H1 (cell line): ENCODE measurements around the gene GLO1. TPM values are rescaled to one million over a fixed set of nuclear protein-coding genes. Genes with fewer than 3 reads are reported as not detected.

Experiments used
- CTCF ChIA-PET: fragments of 300-600 bp; sonication (Branson Sonifier 250); formaldehyde crosslinking; loops from one replicate; lab custom pipeline; 2021; ENCODE audit not compliant: partially characterized antibody; lab: Charles Lee
- POLR2A ChIA-PET: fragments of 300-600 bp; sonication (Branson Sonifier 250); formaldehyde crosslinking; loops from one replicate; lab custom pipeline; 2021; ENCODE audit warnings: inconsistent platforms; ENCODE audit not compliant: partially characterized antibody; lab: Charles Lee
- DNase-seq, 2 experiments: peaks; one replicate each; pipeline versions ENCODE4 v3.0.0 to v3.0.0-alpha.2; 2010 to 2022; ENCODE audit warnings: low spot score in 2 of 2, low read depth in 1 of 2, mixed read lengths in 1 of 2
- FAIRE-seq: peaks from 2 replicates; lab custom pipeline; 2011; peaks lifted over from hg19 to GRCh38; lab: Jason Lieb, UNC
- H2AFZ ChIP-seq: 2 replicates; pipeline ENCODE4 v1.8.1; 2012; ENCODE audit warnings: low read length, inconsistent platforms
- H2AK5ac ChIP-seq: 2 replicates; pipeline ENCODE4 v1.6.1; 2013; ENCODE audit warnings: low read depth, low read length
- H2BK120ac ChIP-seq: replicated peaks from 2 replicates; pipeline ENCODE3; 2013; ENCODE audit warnings: low read depth, low read length, inconsistent platforms
- H2BK12ac ChIP-seq: 2 replicates; pipeline ENCODE4 v1.6.1; 2013; ENCODE audit warnings: low read depth, low read length
- H2BK15ac ChIP-seq: 2 replicates; pipeline ENCODE4 v1.6.1; 2013; ENCODE audit warnings: low read length
- H2BK20ac ChIP-seq: 2 replicates; pipeline ENCODE4 v1.6.1; 2013; ENCODE audit warnings: low read length
- H2BK5ac ChIP-seq: 2 replicates; pipeline ENCODE4 v1.6.1; 2013; ENCODE audit warnings: low read depth, low read length
- H3K14ac ChIP-seq: 2 replicates; pipeline ENCODE4 v1.6.1; 2013; ENCODE audit warnings: inconsistent platforms; ENCODE audit not compliant: insufficient read length
- H3K18ac ChIP-seq: 2 replicates; pipeline ENCODE4 v1.6.1; 2013; ENCODE audit warnings: low read length; ENCODE audit errors: extremely low read depth
- H3K23ac ChIP-seq: 2 replicates; pipeline ENCODE4 v1.6.1; 2013; ENCODE audit warnings: inconsistent platforms; ENCODE audit not compliant: insufficient read length
- H3K23me2 ChIP-seq: 2 replicates; pipeline ENCODE4 v1.6.1; 2013; ENCODE audit warnings: low read depth, low read length
- H3K27ac ChIP-seq: 2 replicates; pipeline ENCODE4 v1.6.1; 2011; ENCODE audit warnings: low read depth, low read length, inconsistent platforms
- H3K27me3 ChIP-seq, 4 experiments: replicated peaks in 1 of 4; 1 replicate in 1 of 4; 2 replicates in 3 of 4; pipeline versions ENCODE4 v1.6.1 to v1.8.1; 2011 to 2013; ENCODE audit warnings: low read length in 3 of 4, mild to moderate bottlenecking in 3 of 4, inconsistent platforms in 2 of 4, mixed read lengths in 2 of 4, moderate library complexity in 1 of 4; ENCODE audit not compliant: control insufficient read depth in 3 of 4, insufficient read depth in 3 of 4; ENCODE audit errors: extremely low read depth in 1 of 4
- H3K36me3 ChIP-seq, 4 experiments: 2 replicates each; pipeline versions ENCODE4 v1.6.1 to v1.8.1; 2011 to 2013; ENCODE audit warnings: mild to moderate bottlenecking in 4 of 4, low read length in 3 of 4, moderate library complexity in 2 of 4, control low read depth in 1 of 4, inconsistent platforms in 1 of 4; ENCODE audit not compliant: insufficient read depth in 4 of 4, control insufficient read depth in 2 of 4
- H3K4ac ChIP-seq: replicated peaks from 2 replicates; pipeline ENCODE3; 2013; ENCODE audit warnings: low read length, low read depth, mixed read lengths, inconsistent platforms; ENCODE audit not compliant: insufficient read length
- H3K4me1 ChIP-seq, 4 experiments: replicated peaks in 1 of 4; 1 replicate in 1 of 4; 2 replicates in 3 of 4; pipeline versions ENCODE4 v1.6.1 to v1.8.1; 2011 to 2013; ENCODE audit warnings: low read length in 3 of 4, inconsistent platforms in 2 of 4, mixed read lengths in 1 of 4; ENCODE audit not compliant: insufficient read depth in 4 of 4, control insufficient read depth in 3 of 4
- H3K4me2 ChIP-seq, 2 experiments: 2 replicates each; pipeline versions ENCODE4 v1.6.1 to v1.8.1; 2011 to 2013; ENCODE audit warnings: low read depth in 2 of 2, low read length in 2 of 2, control low read depth in 1 of 2, inconsistent platforms in 1 of 2, mild to moderate bottlenecking in 1 of 2; ENCODE audit not compliant: insufficient read depth in 1 of 2
- H3K4me3 ChIP-seq, 4 experiments: fragments of 200-600, 300-600 bp in 1 of 4; sonication (generic), shearing (Covaris generic), sonication (Bioruptor Twin) in 1 of 4; 2 replicates each; pipeline versions ENCODE4 v1.5.1 to v1.8.1; 2011 to 2016; ENCODE audit warnings: low read length in 4 of 4, low read depth in 3 of 4, control low read depth in 2 of 4, inconsistent platforms in 2 of 4, mild to moderate bottlenecking in 2 of 4, mixed read lengths in 1 of 4, moderate library complexity in 1 of 4; ENCODE audit not compliant: insufficient read depth in 2 of 4; ENCODE audit errors: extremely low read depth in 1 of 4
- H3K56ac ChIP-seq: replicated peaks from 2 replicates; pipeline ENCODE3; 2013; ENCODE audit warnings: low read depth, mild to moderate bottlenecking, mixed read lengths, low read length, inconsistent platforms; ENCODE audit not compliant: insufficient read length
- H3K79me1 ChIP-seq: 2 replicates; pipeline ENCODE4 v1.6.1; 2013; ENCODE audit warnings: low read depth, low read length, control low read depth
- H3K79me2 ChIP-seq, 2 experiments: 2 replicates each; pipeline versions ENCODE4 v1.6.1 to v1.8.1; 2012 to 2013; ENCODE audit warnings: low read length in 2 of 2, mild to moderate bottlenecking in 2 of 2, inconsistent platforms in 1 of 2; ENCODE audit not compliant: insufficient read depth in 2 of 2, control insufficient read depth in 1 of 2
- H3K9ac ChIP-seq, 4 experiments: replicated peaks in 1 of 4; 1 replicate in 1 of 4; 2 replicates in 3 of 4; pipeline versions ENCODE4 v1.6.1 to v1.8.1; 2011 to 2013; ENCODE audit warnings: low read depth in 3 of 4, low read length in 3 of 4, control low read depth in 2 of 4, mild to moderate bottlenecking in 2 of 4, moderate library complexity in 2 of 4, inconsistent platforms in 1 of 4; ENCODE audit errors: extremely low read depth in 1 of 4
- H3K9me3 ChIP-seq, 2 experiments: 2 replicates each; pipeline versions ENCODE4 v1.6.1 to v1.8.1; 2012 to 2013; ENCODE audit warnings: mild to moderate bottlenecking in 2 of 2, moderate library complexity in 2 of 2, control low read depth in 1 of 2, inconsistent platforms in 1 of 2, low read depth in 1 of 2, low read length in 1 of 2, mixed read lengths in 1 of 2; ENCODE audit not compliant: insufficient read depth in 2 of 2
- H4K20me1 ChIP-seq, 2 experiments: replicated peaks in 1 of 2; 2 replicates each; pipeline versions ENCODE3 to v1.8.1; 2011 to 2013; ENCODE audit warnings: inconsistent platforms in 2 of 2, low read length in 2 of 2, mild to moderate bottlenecking in 1 of 2; ENCODE audit not compliant: insufficient read depth in 2 of 2, control insufficient read depth in 1 of 2
- H4K5ac ChIP-seq: 2 replicates; pipeline ENCODE4 v1.6.1; 2013; ENCODE audit warnings: low read length, low read depth, mixed read lengths, inconsistent platforms; ENCODE audit not compliant: insufficient read length
- H4K8ac ChIP-seq: 2 replicates; pipeline ENCODE4 v1.8.0; 2013; ENCODE audit warnings: mild to moderate bottlenecking, moderate library complexity, low read length, inconsistent platforms; ENCODE audit not compliant: insufficient read depth; ENCODE audit errors: extremely low read depth
- H4K91ac ChIP-seq: replicated peaks from 2 replicates; pipeline ENCODE3; 2013; ENCODE audit warnings: low read length, mixed read lengths, inconsistent platforms; ENCODE audit not compliant: insufficient read length
- BACH1 ChIP-seq: IDR thresholded peaks from 2 replicates; pipeline ENCODE4 v1.6.1; 2012; ENCODE audit warnings: low read length, improper control_type of control experiment
- CTBP2 ChIP-seq: IDR thresholded peaks from 2 replicates; pipeline ENCODE4 v1.7.0; 2011; ENCODE audit warnings: borderline replicate concordance, mild to moderate bottlenecking, moderate library complexity, mixed read lengths, low read length; ENCODE audit not compliant: insufficient read depth, insufficient read length
- EZH2 ChIP-seq: fragments of 200-600 bp; sonication (generic); IDR thresholded peaks from 2 replicates; pipeline ENCODE4 v1.7.1; 2012; ENCODE audit warnings: low read depth, mild to moderate bottlenecking, moderate library complexity, low read length, inconsistent platforms; ENCODE audit not compliant: severe bottlenecking
- HDAC2 ChIP-seq, 2 experiments: fragments of 300-600 bp in 1 of 2; sonication (generic) in 1 of 2; IDR thresholded peaks; 2 replicates each; pipeline ENCODE4 v1.6.1; 2011 to 2012; ENCODE audit warnings: low read depth in 2 of 2, low read length in 2 of 2, mild to moderate bottlenecking in 2 of 2, moderate library complexity in 2 of 2, borderline replicate concordance in 1 of 2, inconsistent platforms in 1 of 2
- NRF1 ChIP-seq: IDR thresholded peaks from 2 replicates; pipeline ENCODE4 v1.6.1; 2011; ENCODE audit warnings: mild to moderate bottlenecking, low read depth, low read length, improper control_type of control experiment
- PHF8 ChIP-seq: fragments of 200-600 bp; sonication (generic); conservative IDR thresholded peaks from 2 replicates; pipeline ENCODE4 v1.7.1; 2012; ENCODE audit warnings: low read depth, mild to moderate bottlenecking, inconsistent platforms, low read length, moderate library complexity
- RNF2 ChIP-seq: fragments of 200-900, 300-1000 bp; sonication (generic); IDR thresholded peaks from 2 replicates; pipeline ENCODE4 v1.7.1; 2016; ENCODE audit warnings: borderline replicate concordance, low read depth, mild to moderate bottlenecking, antibody characterized with exemption, low read length; ENCODE audit not compliant: poor library complexity, severe bottlenecking; ENCODE audit errors: missing control alignments
- RXRA ChIP-seq: IDR thresholded peaks from 2 replicates; pipeline ENCODE4 v1.6.1; 2011; ENCODE audit warnings: low read depth, mild to moderate bottlenecking, low read length, moderate library complexity; ENCODE audit not compliant: insufficient read depth
- SP2 ChIP-seq: IDR thresholded peaks from 2 replicates; pipeline ENCODE4 v1.6.1; 2012; ENCODE audit warnings: mild to moderate bottlenecking, low read length, inconsistent platforms
- TEAD4 ChIP-seq: IDR thresholded peaks from 2 replicates; pipeline ENCODE4 v1.6.1; 2012; ENCODE audit warnings: low read depth, low read length, inconsistent platforms, mixed read lengths
- WGBS, 2 experiments: shearing (Covaris generic) in 1 of 2; methylation state at CpG; one replicate each; pipeline versions ENCODE4 v1.1.6 to v1.1.7; 2013 to 2015; ENCODE audit warnings: low lambda C conversion rate in 2 of 2, mixed read lengths in 2 of 2, inconsistent platforms in 1 of 2, low coverage in 1 of 2, missing lambda C conversion rate in 1 of 2; ENCODE audit not compliant: insufficient replicate concordance in 2 of 2, insufficient coverage in 1 of 2, insufficient read length in 1 of 2; ENCODE audit errors: extremely low coverage in 1 of 2, missing lambda C conversion rate in 1 of 2; 5-methylcytosine and 5-hydroxymethylcytosine counted together
- polyA plus RNA-seq, 7 experiments: library from polyadenylated mRNA; depleted of rRNA in 3 of 7; stranded (reverse) in 5 of 7; unstranded in 2 of 7; fragments of >200 nt in 5 of 7; fragments of 200-250 nt in 2 of 7; gene quantifications; 1 replicate in 5 of 7; 2 replicates in 1 of 7; 4 replicates in 1 of 7; pipeline versions ENCODE4 v1.2.1 to v1.2.3, GENCODE V29; 2011 to 2013; ENCODE audit warnings: missing spikeins in 2 of 7, mixed read lengths in 2 of 7
- total RNA-seq: library from RNA; stranded (reverse); fragmentation: NEBNext Ultra II Directional; extraction: Animal tissue kit (Norgen Biotek cat#: 25700); gene quantifications from 2 replicates; pipeline ENCODE4 v1.2.1, GENCODE V29; 2021
- TF ChIP-seq, protein P1 (sequence below): IDR thresholded peaks from 2 replicates; pipeline ENCODE4 v1.6.1; 2011; ENCODE audit warnings: low read length, improper control_type of control experiment

Gene GLO1
- total and polyA plus RNA-seq, 2 of the 8 experiments (the other 6 are each of a cell fraction or from before 2014, with no cell fraction given): 104 to 170 TPM

DNA sequence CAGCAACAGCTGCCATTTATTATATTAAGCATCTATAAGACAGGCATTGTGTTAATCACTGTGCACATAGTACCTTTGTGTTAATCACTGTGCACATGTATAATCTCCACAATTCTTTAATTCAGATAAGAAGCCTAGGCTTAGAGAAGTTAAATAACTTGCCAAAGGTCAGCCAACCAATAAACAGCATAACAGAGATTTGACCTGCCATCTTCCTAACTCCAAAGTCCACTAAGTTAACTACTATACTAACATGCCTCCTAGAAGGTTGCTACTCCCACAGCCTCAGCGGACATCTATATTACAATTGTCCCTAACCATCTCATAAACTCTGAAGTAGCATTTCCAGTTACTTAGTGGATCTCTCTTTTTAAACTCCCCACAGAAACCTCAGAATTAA lies 66.9 kb downstream of the GLO1 start:
- no peak overlapping the region for H4K91ac ChIP-seq
- no peak overlapping the region for H2BK5ac ChIP-seq
- H3K79me2 ChIP-seq: peaks cover 0 to 5% of the 10 kb centered on the region in 2 experiments; a peak in 2 of 4 replicates
- H3K9me3 ChIP-seq: no peaks in the 10 kb centered on the region
- peaks cover 9% of the 10 kb centered on the region; the same call in 1 of the 2 replicates for H3K23me2 ChIP-seq
- ChIA-PET POLR2A (no interaction called here), CTCF (no interaction called here)
- H2BK20ac ChIP-seq: no peak overlapping the region
- H3K36me3 ChIP-seq: no peaks in the 10 kb centered on the region
- no peak overlapping the region for H4K8ac ChIP-seq
- peaks cover 0 to 7% (median 5%) of the 10 kb centered on the region in 4 experiments; a peak in 5 of 7 replicates for H3K4me1 ChIP-seq
- no peaks in the 10 kb centered on the region for H4K20me1 ChIP-seq
- H2BK12ac ChIP-seq: no peak overlapping the region
- H2AK5ac ChIP-seq: no peak overlapping the region
- 85% methylated on average over 1 of the region's 1 CpG; no CpG with 5 or more reads in 1 of the 2 experiments for WGBS, 2 experiments
- H2BK15ac ChIP-seq: no peak overlapping the region
- H4K5ac ChIP-seq: no peak overlapping the region
- no peak overlapping the region for H3K18ac ChIP-seq
- H2BK120ac ChIP-seq: no peak overlapping the region
- no peak overlapping the region for H3K14ac ChIP-seq
- H3K4me2 ChIP-seq: no peak overlapping the region
- no peak overlapping the region for H3K4me3 ChIP-seq
- H2AFZ ChIP-seq: no peak overlapping the region
- no peak for DNase-seq
- no peak overlapping the region for H3K9ac ChIP-seq
- H3K56ac ChIP-seq: no peak overlapping the region
- H3K23ac ChIP-seq: no peak overlapping the region
- no peak for FAIRE-seq
- TF ChIP-seq BACH1 (no peak), NRF1 (no peak), RNF2 (no peak), SP2 (no peak), EZH2 (no peak), TEAD4 (no peak), CTBP2 (no peak), RXRA (no peak), PHF8 (no peak), HDAC2 (IDR thresholded peaks at IDR 0.05; ENCODE audit: borderline replicate concordance in 1 of 2, low read depth in 2 of 2, low read length in 2 of 2) (no peak)
- TF ChIP-seq, protein P1, sequence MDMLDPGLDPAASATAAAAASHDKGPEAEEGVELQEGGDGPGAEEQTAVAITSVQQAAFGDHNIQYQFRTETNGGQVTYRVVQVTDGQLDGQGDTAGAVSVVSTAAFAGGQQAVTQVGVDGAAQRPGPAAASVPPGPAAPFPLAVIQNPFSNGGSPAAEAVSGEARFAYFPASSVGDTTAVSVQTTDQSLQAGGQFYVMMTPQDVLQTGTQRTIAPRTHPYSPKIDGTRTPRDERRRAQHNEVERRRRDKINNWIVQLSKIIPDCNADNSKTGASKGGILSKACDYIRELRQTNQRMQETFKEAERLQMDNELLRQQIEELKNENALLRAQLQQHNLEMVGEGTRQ: no peak
- no peak overlapping the region for H3K4ac ChIP-seq
- H3K27me3 ChIP-seq: no peaks in the 10 kb centered on the region
- H3K27ac ChIP-seq: no peak overlapping the region
- no peaks in the 10 kb centered on the region for H3K79me1 ChIP-seq
